ENCODE results near the gene TGFBR3.

Gene TGFBR3

DNA sequence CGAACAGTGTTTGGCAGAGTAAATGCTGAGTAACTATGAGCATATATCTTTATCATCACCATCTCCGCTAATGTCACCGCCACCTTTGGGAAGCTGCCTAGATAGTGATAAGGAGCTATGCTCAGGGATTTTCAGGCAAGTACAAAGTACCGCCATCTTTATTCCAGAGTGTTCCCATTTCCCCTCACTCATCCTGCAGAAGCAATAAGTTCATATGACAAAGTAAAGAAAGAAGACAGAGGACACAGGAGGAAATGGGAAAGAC, 89.6 kb downstream of the TGFBR3 start:
- DNase-seq = no peak

DNA sequence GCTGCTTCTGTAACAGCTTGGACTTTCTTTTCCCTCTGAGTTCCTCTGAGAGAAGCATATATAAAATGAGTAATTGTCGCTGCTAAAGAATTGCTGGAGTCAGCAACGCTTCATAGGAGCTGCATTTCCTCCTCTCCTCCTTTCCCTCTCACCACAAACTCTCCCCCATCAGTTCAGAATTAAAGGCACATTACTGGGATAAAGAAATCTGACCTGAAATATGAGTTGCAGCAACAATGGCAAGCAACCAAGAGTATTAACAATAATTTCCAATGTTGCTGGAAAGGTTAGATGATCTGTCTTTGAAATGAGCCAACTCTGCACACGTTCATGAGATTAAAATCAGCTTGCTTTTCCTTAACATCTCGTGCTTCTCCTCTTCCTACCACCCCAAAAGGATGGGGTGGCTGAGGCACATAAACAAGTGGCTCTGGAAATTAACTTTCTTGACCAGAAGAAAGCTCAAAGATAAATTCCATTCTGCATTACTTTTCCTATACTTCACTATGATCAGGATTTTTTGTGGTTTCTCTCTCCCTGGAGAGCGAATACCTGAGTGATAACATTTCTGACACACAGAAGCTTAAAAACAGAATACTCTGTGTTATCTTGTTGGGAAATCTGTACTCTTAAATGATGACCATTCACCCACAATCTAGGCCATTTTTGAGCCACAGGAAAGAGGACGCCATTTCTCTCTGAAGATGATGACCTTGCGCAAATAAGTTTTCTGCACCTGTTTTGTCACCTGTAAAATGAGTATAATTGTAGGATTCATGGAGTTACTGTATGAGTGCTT, 90.2 kb downstream of the TGFBR3 start:
- DNase-seq = no peak

DNA sequence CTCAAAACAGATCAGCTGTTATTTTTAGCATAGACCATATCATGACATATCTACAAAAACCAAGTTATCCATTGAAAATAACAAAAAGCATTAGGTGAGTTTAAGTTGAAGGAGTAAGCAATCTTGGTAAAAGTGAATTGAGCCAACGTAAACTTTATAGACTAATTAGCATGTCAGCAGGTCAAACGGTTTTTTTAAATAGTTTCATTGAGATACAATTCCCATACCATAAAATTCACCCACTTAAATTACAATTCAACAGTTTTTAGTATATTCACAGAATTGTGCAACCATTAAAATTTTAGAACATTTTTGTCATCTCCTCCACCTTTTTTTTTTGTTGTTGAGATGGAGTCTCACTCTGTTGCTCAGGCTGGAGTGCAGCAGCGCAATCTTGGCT, 92.1 kb downstream of the TGFBR3 start:
- DNase-seq = no peak

DNA sequence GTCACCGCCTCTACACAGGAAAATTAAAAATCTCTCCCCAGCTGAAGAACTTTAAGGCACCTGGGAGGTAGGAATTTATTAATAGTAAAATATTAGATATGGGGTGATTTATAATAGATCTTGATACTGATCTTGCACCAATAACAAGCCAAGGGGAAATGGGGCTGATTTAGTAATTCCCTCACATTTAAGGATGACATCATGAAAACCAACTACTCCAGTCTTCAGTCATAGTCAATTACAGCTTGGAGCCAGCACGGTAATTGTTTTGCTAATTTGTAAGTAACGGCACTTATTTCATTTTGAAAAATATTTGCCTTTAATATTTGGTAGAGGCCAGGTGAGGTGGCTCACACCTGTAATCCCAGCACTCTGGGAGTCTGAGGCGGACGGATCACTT, 92.8 kb downstream of the TGFBR3 start:
- no peak for DNase-seq

DNA sequence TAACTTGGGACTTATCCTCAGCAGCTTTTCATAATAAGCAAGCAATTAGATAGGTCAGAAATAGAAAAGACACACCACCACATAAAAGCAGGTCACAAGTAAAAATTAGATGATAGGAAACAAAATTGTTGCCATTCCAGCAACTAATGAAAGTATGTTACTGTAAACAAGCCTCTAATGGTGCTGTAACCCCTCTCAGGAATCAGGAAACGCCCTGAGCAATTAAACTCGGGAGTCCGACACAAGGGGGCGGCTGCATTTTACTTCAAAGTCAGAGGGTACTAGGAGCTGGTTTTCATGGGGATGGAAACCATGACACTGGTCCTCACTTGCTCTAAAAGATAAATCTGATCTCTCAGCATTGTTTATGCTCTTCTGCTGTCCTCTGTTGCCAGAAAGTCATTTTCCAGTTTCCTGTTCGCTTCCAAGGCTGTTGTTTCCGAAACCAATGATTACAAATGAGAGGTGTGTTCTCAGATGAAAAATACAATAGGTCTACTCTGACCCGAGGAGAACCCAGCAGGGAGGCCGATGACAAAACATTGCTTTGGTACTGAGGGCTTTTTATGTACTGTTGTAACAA, 93.4 kb downstream of the TGFBR3 start:
- DNase-seq = no peak

DNA sequence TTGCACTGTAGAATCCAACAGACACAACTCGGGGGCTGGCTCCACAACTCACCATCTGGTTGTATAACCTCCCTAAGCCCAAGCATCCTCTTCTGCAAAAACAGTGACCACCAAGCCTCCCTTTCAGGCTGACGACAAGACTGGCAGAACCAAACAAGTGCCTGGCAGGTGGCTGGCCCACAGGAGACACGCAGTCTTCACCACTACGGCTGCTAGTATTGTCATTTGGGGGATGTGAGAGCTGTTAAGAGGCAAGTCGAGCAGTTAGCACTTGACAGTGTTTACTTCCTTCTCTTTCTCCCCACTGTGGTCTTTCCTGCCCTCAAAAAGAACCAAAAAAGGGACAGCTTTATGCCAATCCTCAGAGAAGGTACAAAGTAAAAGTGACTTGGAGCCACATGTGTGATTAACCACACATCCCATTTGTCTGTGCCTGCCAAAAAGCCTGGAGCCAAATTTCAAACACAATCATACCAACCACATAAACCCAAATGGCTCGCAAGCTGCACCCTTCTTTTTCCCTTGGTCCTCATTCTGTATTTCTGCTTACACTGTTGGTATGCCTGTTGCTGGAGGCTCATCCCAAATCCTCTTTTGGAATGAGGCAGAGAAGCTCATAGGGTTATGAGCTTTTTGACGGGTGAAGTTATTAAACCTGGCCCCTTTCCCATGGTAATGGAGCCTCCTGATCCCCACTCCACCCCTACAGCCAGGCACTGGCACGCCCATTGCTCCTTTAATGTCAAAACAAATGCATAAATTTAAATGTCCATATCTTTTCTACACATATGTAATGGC, 94.1 kb downstream of the TGFBR3 start:
- no peak for DNase-seq

DNA sequence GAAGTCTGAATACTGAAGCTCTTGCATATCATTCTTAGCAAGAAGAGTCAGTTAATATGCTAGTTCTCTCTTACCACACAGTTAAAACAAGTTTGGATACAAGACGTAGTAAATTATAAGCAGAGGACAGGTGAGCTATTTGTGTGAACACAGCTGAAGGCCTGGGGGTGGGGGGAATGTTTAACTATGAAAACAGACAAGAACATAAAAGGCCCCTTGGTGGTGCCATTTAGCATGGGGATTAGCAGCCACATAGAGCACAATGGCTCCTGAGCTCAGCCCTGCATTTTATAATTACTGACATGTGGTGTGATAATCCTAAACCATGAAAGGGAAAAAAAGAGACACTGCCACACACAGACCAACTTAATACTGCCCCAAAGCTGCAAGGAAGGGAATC, 94.8 kb downstream of the TGFBR3 start:
- DNase-seq = no peak

DNA sequence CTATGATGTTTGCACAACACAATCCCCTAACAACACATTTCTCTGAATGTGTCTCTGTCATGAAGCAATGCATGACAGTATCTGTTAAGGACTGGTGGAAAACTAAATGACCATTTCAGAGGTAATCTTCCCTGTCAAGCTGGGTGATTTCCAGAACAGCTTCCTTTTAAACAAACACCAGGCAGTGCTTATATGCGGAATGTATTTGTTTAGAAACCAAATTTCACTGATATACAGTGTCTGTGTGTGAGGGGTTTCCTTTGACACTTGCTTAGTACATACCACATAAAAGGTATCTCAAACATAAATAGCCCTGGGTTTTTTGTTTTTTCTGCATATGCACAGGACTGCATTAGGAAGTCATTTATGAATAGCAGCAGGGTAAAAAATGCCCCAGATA, 95.6 kb downstream of the TGFBR3 start:
- no peak for DNase-seq

DNA sequence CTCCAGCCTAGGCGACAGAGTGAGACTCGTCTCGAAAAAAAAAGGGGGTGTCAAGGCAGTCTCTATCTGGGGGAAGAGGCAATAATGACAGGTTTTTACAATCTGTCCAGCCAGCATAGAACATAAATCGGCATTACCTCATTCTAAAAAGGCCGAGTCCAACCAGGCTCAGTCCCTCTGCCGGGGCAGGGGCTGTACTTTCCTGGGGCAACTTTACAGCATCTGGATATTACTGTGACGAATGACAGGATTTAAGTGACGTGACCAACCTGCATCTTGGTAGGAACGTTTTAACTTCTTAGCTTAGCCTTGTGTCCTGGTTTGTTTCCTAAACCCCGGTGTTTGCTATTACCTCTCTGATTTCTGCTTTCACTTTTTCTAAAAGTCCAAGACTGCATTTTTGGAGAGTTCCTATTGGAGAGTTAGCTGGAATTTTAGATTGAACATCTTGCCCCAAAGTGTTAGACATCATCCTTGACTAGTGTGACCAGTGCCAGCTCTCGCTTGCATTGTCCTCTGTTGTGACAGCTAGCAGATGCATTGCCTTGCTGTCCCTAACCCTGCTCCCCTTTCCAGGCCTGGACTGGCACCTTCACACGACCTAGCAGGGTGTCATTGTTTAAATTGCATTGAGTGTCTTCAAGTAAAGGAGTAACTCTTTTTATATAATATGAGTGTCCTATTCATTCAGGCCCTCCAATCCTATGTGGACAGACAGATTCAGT, 96.5 kb downstream of the TGFBR3 start:
- DNase-seq = no peak

DNA sequence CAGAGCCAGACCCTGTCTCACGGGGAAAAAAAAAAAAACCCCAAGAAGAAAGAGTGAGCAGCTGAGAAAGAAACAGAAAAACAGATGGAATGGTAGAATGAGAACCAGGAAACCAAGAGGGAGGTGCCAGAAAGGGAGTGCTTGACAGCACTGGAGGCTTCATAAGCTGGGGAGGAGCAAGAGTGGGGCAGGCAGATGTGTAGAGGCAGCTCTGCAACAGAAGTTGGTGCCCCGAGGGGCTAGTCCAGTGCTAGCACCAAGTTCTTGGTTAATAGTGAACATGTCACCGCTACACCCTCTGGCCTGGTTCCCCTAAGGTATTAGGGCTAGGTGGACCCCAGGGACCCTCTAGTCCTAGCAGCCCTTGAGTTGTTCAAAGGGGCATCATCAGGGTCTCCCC, 98.0 kb downstream of the TGFBR3 start:
- DNase-seq = no peak

DNA sequence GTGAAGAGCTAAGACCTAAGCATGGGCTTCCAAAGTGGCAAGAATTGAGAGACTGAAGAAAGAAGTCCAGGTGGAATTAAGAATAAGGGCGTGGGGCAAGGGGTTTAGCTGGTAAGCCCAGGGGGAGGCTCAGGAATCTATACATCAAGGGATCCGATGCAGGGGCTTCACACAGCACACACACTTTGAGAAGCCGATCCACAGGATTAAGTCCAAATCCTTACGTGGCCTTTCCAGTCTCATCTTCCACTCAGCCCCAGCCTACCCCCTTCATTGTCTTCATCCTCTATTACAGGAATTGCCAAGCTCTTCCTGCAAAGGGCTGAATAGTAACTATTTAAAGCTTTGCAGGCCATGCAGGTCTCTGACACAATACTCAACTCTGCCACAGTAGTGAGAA, 101.3 kb downstream of the TGFBR3 start:
- DNase-seq = no peak

DNA sequence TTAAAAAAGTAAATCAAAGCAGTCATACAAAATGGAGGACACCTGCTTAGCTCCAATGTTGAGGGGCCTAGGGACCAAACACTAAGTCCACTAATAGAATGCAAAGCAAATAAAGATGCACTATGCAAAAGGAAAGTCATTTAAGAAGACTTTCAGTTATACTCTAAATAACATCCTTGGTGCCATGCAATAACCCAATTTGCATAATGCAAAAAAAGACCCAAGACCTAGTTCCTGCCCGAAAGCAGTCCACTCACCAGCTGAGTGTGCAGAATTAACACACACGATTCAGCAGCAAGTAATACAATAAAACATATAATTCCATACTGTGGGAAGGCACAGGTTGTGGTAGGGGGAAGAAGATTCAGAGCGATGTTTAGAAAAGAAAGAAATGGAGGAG, 101.8 kb downstream of the TGFBR3 start:
- no peak for DNase-seq

DNA sequence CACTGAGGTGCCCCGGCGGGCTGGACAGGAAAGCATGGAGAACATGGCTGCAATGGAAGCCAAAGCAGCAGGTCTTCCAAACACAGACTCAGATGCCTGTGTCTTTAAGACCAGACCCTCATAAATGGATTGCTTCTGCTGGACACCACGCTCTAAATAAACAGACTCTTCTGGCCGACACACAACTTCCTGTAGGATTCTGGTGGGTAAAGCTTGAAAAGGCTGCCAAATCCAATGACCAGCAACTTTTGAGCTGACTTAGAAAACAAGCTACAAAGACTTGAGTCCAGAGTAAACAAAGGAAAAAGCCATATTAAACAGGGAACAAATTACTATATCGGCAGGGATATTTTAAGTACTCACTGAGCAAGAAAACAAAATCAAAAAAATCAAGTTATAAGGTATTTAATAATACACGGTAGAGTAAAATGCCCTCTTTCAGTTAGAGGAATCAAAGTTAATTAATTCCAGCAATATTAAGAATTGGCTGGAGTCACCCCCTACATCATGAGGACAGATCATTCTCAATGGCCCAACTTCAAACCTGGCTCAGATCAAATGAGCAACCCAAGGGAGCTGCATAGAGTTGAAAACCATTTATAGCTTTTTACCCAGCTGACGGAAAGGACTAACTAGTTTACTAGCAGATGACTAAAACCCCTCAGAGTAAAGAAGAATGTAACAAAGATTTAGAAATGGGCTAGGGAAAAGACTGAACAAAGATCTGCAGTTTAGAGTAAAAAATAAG, 102.4 kb downstream of the TGFBR3 start:
- no peak for DNase-seq

DNA sequence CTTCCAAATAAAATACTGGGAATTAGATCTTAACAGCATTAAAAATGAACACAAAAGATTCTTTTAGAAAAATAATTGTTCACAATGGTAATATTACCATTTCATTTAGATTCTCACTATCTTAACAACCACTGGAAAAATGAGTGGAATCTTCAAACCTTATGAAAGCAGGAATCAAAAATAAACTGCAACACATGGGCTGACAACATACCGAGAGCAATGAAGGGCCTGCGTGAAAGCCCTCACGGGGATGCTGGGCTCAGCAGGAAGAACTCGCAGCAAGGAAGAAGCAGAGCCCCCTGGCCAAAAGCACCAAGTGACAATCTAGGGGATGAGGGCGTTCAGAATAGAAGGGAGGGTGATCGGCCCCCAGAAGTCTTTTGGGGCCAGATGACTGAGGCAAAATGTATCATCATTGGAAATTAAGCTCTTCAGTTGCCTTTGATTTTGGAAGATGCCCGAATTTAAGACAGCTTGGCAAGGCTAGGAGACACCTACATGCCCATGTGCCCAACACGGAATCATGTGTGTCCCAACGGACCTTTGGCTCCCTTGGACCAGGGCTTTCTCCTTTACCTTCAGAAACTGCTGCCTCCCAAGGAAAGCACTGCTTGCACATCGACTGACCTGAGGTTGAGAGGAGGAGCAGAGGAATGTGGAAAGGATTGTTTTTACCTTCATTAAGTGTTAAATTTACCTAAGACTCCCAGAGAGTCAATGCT, 103.9 kb downstream of the TGFBR3 start:
- DNase-seq = no peak

DNA sequence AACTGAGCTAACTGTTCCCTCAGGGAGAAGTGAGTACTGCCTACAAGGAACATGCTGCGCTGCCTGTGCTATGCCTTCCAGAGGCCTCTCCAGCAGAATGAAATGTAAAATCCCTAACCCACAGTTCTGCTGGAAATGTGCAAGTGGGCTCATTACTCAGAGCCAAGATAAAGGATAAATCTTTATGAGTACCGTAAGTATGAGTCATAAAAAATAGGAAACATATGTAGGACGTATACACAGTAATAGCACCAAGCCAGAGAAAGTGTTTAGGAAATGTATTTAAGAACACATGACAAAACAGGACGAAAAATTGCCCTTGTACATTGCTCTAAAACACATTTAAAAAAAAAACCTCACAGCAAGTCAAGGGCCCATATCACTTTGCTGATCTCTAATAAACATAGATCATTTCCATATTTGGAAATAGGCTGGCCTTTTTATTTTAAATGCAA, 104.6 kb downstream of the TGFBR3 start:
- DNase-seq = no peak

DNA sequence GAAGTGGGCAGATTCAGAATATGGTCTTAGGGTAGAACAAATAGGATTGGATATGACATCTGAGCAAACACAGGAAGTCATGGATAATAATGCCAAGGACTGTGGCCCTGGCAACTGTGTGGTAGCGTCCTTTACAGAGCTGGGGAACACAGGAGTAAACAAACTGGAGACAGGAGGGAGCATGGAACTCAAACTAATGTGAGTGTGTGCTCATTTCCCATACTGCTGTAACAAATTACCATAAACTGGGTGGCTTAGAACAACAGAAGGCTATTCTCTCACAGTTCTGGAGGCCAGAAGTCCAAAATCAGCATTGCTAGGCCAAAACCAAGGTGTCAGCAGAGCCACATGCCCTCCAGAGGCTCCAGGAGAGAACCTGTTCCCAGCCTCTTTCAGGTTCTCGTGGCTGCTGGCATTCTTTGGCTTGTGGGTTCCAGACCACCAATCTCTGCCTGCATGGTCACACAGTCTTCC, 106.4 kb downstream of the TGFBR3 start:
- no peak for DNase-seq

DNA sequence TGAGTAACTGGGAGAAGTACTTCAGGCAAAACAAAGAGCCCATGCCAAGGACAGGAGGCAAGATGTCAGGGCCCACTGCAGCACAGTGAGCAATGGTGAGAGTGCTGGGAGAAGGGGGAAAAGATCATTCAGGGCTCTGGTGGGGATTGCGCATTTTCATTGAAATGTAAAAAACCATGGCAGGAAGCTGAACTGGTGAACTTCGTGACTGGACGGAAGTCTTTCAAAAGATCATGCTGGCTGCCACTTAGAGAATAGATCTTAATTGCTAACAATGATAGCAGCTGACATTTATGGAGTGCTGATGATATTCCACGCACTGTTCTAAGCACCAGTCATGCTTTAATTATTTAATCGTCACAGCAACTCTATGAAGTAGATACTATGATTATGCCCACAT, 107.0 kb downstream of the TGFBR3 start:
- no peak for DNase-seq

DNA sequence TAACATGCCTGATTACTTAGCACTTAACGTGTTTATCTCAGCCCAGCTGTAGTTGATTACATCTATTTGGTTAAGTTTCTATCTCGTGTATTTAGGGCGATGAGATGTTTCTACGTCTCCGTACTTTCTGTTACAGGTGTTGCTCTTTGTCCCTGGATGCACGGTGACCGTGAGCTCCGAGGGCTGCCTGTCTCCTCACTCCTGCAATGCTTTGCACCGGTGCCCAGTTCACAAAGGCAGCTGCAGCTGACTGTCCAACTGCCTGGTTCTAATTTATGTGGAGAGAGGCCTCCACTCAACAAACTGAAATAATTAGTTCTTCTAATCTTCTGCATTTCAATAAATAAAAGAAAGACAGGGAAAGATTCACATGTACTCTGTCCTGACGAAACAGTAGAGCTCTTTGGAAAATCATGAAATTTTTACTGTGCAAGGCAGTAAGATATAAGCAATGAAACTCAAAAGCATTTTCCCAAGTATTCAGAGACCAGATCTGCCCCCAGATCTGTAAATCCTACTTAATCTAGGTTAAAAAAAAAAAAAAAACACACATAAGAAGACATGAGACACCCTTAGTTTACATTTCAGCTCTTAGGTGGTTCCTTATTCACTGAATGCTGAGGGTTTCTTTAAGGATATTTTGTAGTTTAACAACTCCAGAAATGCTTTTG, 108.2 kb downstream of the TGFBR3 start:
- DNase-seq = no peak

DNA sequence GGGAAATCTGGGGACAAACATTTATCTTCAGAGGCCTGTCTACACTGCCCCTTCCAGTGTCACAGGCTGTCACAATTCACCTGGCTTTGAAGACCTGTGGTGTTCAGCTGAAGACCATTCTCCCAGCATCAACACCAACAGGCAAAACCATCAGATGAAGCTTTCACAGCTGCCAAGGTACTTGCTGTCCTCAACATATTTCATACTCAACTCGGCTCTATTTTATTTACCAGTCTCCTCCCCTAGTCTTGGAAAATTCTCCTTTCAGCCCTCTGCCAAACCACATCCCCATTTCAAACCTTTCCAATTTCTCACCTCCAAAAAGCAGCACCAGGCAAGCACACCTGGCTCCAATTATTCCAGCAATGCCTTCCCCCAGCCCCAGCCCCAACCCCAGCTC, 108.8 kb downstream of the TGFBR3 start:
- no peak for DNase-seq

DNA sequence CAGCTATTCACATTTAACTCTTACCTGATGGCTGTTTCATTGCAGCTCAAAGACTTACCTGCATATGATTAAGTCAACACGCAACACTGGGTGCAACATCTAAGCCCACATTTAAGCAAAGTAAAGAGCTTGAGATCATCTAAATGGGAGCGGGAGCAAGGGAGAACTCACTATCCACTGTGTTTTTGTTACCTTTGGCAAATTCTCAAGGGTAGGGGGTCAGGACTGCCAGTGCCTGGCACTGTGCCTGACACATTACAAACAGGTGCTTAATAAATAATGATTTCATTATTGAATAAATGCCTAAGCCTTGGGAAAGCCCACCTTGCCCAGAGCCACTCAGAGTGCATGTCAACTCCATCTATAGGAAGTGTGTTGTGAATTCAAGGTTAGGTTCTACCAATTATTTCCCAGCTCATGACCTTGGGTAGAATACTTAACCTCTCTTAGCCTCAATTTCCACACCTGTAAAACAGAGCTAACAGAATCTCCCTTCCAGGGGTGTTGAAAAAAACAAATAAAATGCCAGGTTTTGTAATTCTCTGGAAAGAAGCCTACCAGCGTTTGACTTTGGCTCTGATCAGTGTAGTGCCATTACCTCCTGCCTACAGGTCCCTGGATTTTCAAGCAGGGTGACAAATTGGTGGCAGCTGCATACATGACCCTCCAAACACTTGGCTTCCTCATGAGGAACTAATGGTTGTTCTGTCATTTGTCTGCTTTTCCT, 109.7 kb downstream of the TGFBR3 start:
- DNase-seq = no peak

DNA sequence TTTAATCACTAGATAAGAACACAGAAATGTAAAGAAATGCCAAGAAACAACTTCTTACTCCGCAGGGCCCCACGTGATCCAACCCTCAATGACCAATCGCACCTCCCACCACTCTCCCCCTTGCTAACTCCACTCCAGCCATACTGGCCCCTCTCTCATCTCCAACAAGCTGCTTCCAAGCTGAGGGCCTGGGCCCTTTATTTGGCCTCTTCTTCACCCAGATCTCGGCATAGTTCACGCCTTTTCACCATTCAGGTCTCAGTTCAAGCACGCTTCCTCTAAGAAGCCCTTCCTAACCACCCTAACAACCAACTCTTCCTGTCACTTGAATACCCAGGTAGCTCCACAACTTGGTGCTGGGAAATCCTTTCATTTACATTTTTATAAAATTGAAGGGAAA, 110.7 kb downstream of the TGFBR3 start:
- DNase-seq = no peak
